Muscle of leg (tissue), 11 donors: ENCODE results near the gene WDR90. TPM values are rescaled to one million over a fixed set of nuclear protein-coding genes. Genes with fewer than 3 reads are reported as not detected.

Source experiments
- DNase-seq: peaks from one replicate; pipeline ENCODE4 v3.0.0; 2013
- H3K27ac ChIP-seq: one replicate; pipeline ENCODE4 v1.5.1; 2013; ENCODE audit warnings: mild to moderate bottlenecking, low read length, control low read depth
- H3K27me3 ChIP-seq: one replicate; pipeline ENCODE4 v1.6.1; 2013; ENCODE audit warnings: low read length; ENCODE audit not compliant: control insufficient read depth, insufficient read depth
- H3K36me3 ChIP-seq: one replicate; pipeline ENCODE4 v1.6.1; 2013; ENCODE audit warnings: low read length; ENCODE audit not compliant: control insufficient read depth, insufficient read depth
- H3K4me1 ChIP-seq: one replicate; pipeline ENCODE4 v1.6.1; 2013; ENCODE audit warnings: low read length; ENCODE audit not compliant: control insufficient read depth, insufficient read depth
- H3K4me3 ChIP-seq: one replicate; pipeline ENCODE4 v1.5.1; 2013; ENCODE audit warnings: low read length, control low read depth
- H3K9me3 ChIP-seq: replicated peaks from 2 replicates; pipeline ENCODE4 v1.6.1; 2013; ENCODE audit warnings: low read depth, low read length; ENCODE audit not compliant: control insufficient read depth
- WGBS: methylation state at CpG from one replicate; pipeline ENCODE4 v1.1.5; 2013; ENCODE audit warnings: missing lambda C conversion rate; ENCODE audit not compliant: insufficient coverage; 5-methylcytosine and 5-hydroxymethylcytosine counted together
- polyA plus RNA-seq, 8 donors: library from polyadenylated mRNA; unstranded; fragments of 120-200 nt; gene quantifications; one replicate each; pipeline versions ENCODE4 v1.2.1 to v1.2.3, GENCODE V29; 2013; ENCODE audit warnings: inconsistent platforms in 1 of 8, low replicate concordance in 1 of 8; ENCODE audit not compliant: insufficient read length in 8 of 8, insufficient read depth in 1 of 8
- total RNA-seq: library from RNA; stranded (reverse); fragments of 120-200 nt; gene quantifications from one replicate; pipeline ENCODE4 v1.2.4, GENCODE V29; 2013

The WDR90 gene
- total and polyA plus RNA-seq, 9 donors = 10.6 to 30.5 (median 20.0) TPM

GRCh38 chr16:698911-699671, 49.9 kb downstream of the WDR90 start:
- peaks cover 87% of the 10 kb centered on the region for H3K27me3 ChIP-seq
- no peaks in the 10 kb centered on the region for H3K9me3 ChIP-seq
- WGBS = 71% methylated on average over 19 of the region's 19 CpGs

GRCh38 chr16:700684-701584, 51.8 kb downstream of the WDR90 start:
- WGBS = 4% methylated on average over 65 of the region's 76 CpGs
- H3K27ac ChIP-seq = no peak overlapping the region
- peak; percentile 43 for DNase-seq
- H3K4me1 ChIP-seq = peaks cover 6% of the 10 kb centered on the region
- H3K9me3 ChIP-seq = no peaks in the 10 kb centered on the region
- no peak overlapping the region for H3K4me3 ChIP-seq
- peaks cover 81% of the 10 kb centered on the region for H3K27me3 ChIP-seq
- no peaks in the 10 kb centered on the region for H3K36me3 ChIP-seq

More at GRCh38 chr16:698911-699671, 49.9 kb downstream of the WDR90 start:
- DNase-seq = no peak
- H3K4me3 ChIP-seq = no peak overlapping the region
- H3K27ac ChIP-seq = no peak overlapping the region
- peaks cover 19% of the 10 kb centered on the region for H3K4me1 ChIP-seq
- no peaks in the 10 kb centered on the region for H3K36me3 ChIP-seq

GRCh38 chr16:702341-702740, 53.2 kb downstream of the WDR90 start:
- H3K27ac ChIP-seq = no peak overlapping the region
- WGBS = 87% methylated on average over 19 of the region's 19 CpGs

GRCh38 chr16:703406-703805, 54.2 kb downstream of the WDR90 start:
- DNase-seq = no peak
- H3K27ac ChIP-seq = no peak overlapping the region
- WGBS = 81% methylated on average over 12 of the region's 12 CpGs
- peaks cover 16% of the 10 kb centered on the region for H3K4me1 ChIP-seq
- no peaks in the 10 kb centered on the region for H3K36me3 ChIP-seq
- H3K9me3 ChIP-seq = no peaks in the 10 kb centered on the region
- H3K27me3 ChIP-seq = peaks cover 88% of the 10 kb centered on the region
- H3K4me3 ChIP-seq = no peak overlapping the region

More at GRCh38 chr16:702341-702740, 53.2 kb downstream of the WDR90 start:
- Histone ChIP-seq H3K4me1 (peaks cover 16% of the 10 kb centered on the region), H3K9me3 (no peaks in the 10 kb centered on the region), H3K4me3 (no peak overlapping the region), H3K36me3 (no peaks in the 10 kb centered on the region), H3K27me3 (peaks cover 85% of the 10 kb centered on the region)
- no peak for DNase-seq

- no peaks in the 10 kb centered on the region for H3K9me3 ChIP-seq
- no peak overlapping the region for H3K27ac ChIP-seq
- no peak overlapping the region for H3K4me3 ChIP-seq
- no peak for DNase-seq
- peaks cover 93% of the 10 kb centered on the region for H3K27me3 ChIP-seq
- peaks cover 16% of the 10 kb centered on the region for H3K4me1 ChIP-seq
- WGBS = 64% methylated on average over 5 of the region's 7 CpGs
- no peaks in the 10 kb centered on the region for H3K36me3 ChIP-seq
Measured at GRCh38 chr16:704047-704446, 54.9 kb downstream of the WDR90 start.

GRCh38 chr16:704552-705380, 55.6 kb downstream of the WDR90 start:
- 8% methylated on average over 35 of the region's 50 CpGs for WGBS
- H3K9me3 ChIP-seq = no peaks in the 10 kb centered on the region
- H3K4me1 ChIP-seq = peaks cover 20% of the 10 kb centered on the region
- no peaks in the 10 kb centered on the region for H3K36me3 ChIP-seq
- H3K4me3 ChIP-seq = no peak overlapping the region
- peaks cover 92% of the 10 kb centered on the region for H3K27me3 ChIP-seq
- H3K27ac ChIP-seq = no peak overlapping the region
- no peak for DNase-seq

- H3K4me3 ChIP-seq = no peak within 1 kb of the TSS
- WGBS = under 1% methylated on average over 104 of the region's 115 CpGs
Measured at GRCh38 chr16:705431-706188, 56.4 kb downstream of the WDR90 start, which contains the start of gene FBXL16. Gene FBXL16, minus strand, starts transcription at chr16:705801. Its CDS starts 8,396 bp downstream, at chr16:697405.

GRCh38 chr16:706189-707061, 57.3 kb downstream of the WDR90 start:
- H3K4me1 ChIP-seq = peaks cover 30% of the 10 kb centered on the region
- 3% methylated on average over 48 of the region's 49 CpGs for WGBS
- DNase-seq = no peak
- no peak overlapping the region for H3K4me3 ChIP-seq
- no peaks in the 10 kb centered on the region for H3K36me3 ChIP-seq
- H3K27me3 ChIP-seq = peaks cover 93% of the 10 kb centered on the region
- no peaks in the 10 kb centered on the region for H3K9me3 ChIP-seq
- H3K27ac ChIP-seq = no peak overlapping the region

More at GRCh38 chr16:705431-706188, 56.4 kb downstream of the WDR90 start, which contains the start of gene FBXL16:
- DNase-seq = no peak
- Histone ChIP-seq H3K27me3 (peaks cover 93% of the 10 kb centered on the region), H3K4me1 (peaks cover 28% of the 10 kb centered on the region), H3K27ac (no peak within 1 kb of the TSS), H3K36me3 (no peaks in the 10 kb centered on the region), H3K9me3 (no peaks in the 10 kb centered on the region)
